Measurements from ENCODE around the gene GRM1.

- TF ChIP-seq, protein P1, sequence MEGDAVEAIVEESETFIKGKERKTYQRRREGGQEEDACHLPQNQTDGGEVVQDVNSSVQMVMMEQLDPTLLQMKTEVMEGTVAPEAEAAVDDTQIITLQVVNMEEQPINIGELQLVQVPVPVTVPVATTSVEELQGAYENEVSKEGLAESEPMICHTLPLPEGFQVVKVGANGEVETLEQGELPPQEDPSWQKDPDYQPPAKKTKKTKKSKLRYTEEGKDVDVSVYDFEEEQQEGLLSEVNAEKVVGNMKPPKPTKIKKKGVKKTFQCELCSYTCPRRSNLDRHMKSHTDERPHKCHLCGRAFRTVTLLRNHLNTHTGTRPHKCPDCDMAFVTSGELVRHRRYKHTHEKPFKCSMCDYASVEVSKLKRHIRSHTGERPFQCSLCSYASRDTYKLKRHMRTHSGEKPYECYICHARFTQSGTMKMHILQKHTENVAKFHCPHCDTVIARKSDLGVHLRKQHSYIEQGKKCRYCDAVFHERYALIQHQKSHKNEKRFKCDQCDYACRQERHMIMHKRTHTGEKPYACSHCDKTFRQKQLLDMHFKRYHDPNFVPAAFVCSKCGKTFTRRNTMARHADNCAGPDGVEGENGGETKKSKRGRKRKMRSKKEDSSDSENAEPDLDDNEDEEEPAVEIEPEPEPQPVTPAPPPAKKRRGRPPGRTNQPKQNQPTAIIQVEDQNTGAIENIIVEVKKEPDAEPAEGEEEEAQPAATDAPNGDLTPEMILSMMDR (IDR thresholded peaks at IDR 0.05 in 2 of 3, conservative IDR thresholded peaks at IDR 0.05 in 1 of 3; ENCODE audit: insufficient read depth in 2 of 3, low read depth in 1 of 3, low read length in 3 of 3), result no peak
- no peak for TF ChIP-seq EP300 (IDR thresholded peaks at IDR 0.05; ENCODE audit: low read length)
- no peak for TF ChIP-seq TAF1 (IDR thresholded peaks at IDR 0.05; ENCODE audit: control insufficient read depth, extremely low read depth, insufficient read depth, low read length, severe bottlenecking)
- no peak for TF ChIP-seq PBX2 (CRISPR knock-in tag; IDR thresholded peaks at IDR 0.05; ENCODE audit: low read depth)
- no peak for TF ChIP-seq PBX2 (tag; conservative IDR thresholded peaks at IDR 0.05; ENCODE audit: low read depth)
- TF ChIP-seq GATAD2A (IDR thresholded peaks at IDR 0.05), result no peak
- no peak for TF ChIP-seq PKNOX1 (IDR thresholded peaks at IDR 0.05)
- no peak for TF ChIP-seq CBX8 (IDR thresholded peaks at IDR 0.05; ENCODE audit: borderline replicate concordance, extremely low read depth, low read depth, low read length, poor library complexity, severe bottlenecking)
- no peak for TF ChIP-seq POLR2AphosphoS5 (IDR thresholded peaks at IDR 0.05; ENCODE audit: control insufficient read depth, insufficient read depth, low read depth, low read length)
- TF ChIP-seq CBFA2T2 (conservative IDR thresholded peaks at IDR 0.05), result no peak
- TF ChIP-seq ZFPM2 (CRISPR knock-in tag; IDR thresholded peaks at IDR 0.05), result no peak
- no peak for TF ChIP-seq ZKSCAN8 (CRISPR knock-in tag; IDR thresholded peaks at IDR 0.05)
- no peak for TF ChIP-seq SMAD1 (IDR thresholded peaks at IDR 0.05; ENCODE audit: low read depth, low read length, partially characterized antibody)
- no peak for TF ChIP-seq POLR2AphosphoS2 (IDR thresholded peaks at IDR 0.05; ENCODE audit: low read length)
These were observed 391.4 kb downstream of the GRM1 start for GRCh38 chr6:146420255-146420654.
